Mucosa of stomach (tissue), 1 donor: ENCODE results near the gene TEAD4.

ENCODE experiments used
- H3K27me3 ChIP-seq: one replicate; pipeline ENCODE4 v1.7.0; 2013; ENCODE audit warnings: mild to moderate bottlenecking, low read length; ENCODE audit not compliant: control insufficient read depth, insufficient read depth
- H3K36me3 ChIP-seq: one replicate; pipeline ENCODE4 v1.7.0; 2013; ENCODE audit warnings: low read length; ENCODE audit not compliant: control insufficient read depth, insufficient read depth
- H3K4me1 ChIP-seq: one replicate; pipeline ENCODE4 v1.7.0; 2013; ENCODE audit warnings: mild to moderate bottlenecking, low read length; ENCODE audit not compliant: control insufficient read depth, insufficient read depth
- H3K4me3 ChIP-seq: one replicate; pipeline ENCODE4 v1.7.0; 2013; ENCODE audit warnings: low read length
- H3K9ac ChIP-seq: one replicate; pipeline ENCODE4 v1.7.0; 2013; ENCODE audit warnings: mild to moderate bottlenecking, low read length, moderate library complexity
- H3K9me3 ChIP-seq: one replicate; pipeline ENCODE4 v1.7.0; 2013; ENCODE audit warnings: mild to moderate bottlenecking, low read length, moderate library complexity; ENCODE audit not compliant: control insufficient read depth
- donor health status: Pancreatic carcinoma.

TEAD4 gene

GRCh38 chr12:3071107-3071506, 111.9 kb downstream of the TEAD4 start:
- H3K4me3 ChIP-seq, result no peak overlapping the region
- H3K9me3 ChIP-seq, result no peaks in the 10 kb centered on the region
- H3K4me1 ChIP-seq, result peaks cover under 1% of the 10 kb centered on the region
- H3K9ac ChIP-seq, result no peak overlapping the region
- no peaks in the 10 kb centered on the region for H3K27me3 ChIP-seq
- H3K36me3 ChIP-seq, result no peaks in the 10 kb centered on the region

GRCh38 chr12:3071710-3072109, 112.5 kb downstream of the TEAD4 start:
- Histone ChIP-seq H3K4me1 (peaks cover 6% of the 10 kb centered on the region), H3K27me3 (no peaks in the 10 kb centered on the region), H3K36me3 (no peaks in the 10 kb centered on the region), H3K9ac (no peak overlapping the region), H3K4me3 (no peak overlapping the region), H3K9me3 (no peaks in the 10 kb centered on the region)

- Histone ChIP-seq H3K9ac (no peak overlapping the region), H3K27me3 (no peaks in the 10 kb centered on the region), H3K9me3 (no peaks in the 10 kb centered on the region), H3K4me1 (peaks cover 13% of the 10 kb centered on the region), H3K36me3 (no peaks in the 10 kb centered on the region), H3K4me3 (no peak overlapping the region)
Measured at GRCh38 chr12:3073438-3074250, 114.4 kb downstream of the TEAD4 start.

- H3K36me3 ChIP-seq, result no peaks in the 10 kb centered on the region
- peaks cover 13% of the 10 kb centered on the region for H3K4me1 ChIP-seq
- no peak overlapping the region for H3K9ac ChIP-seq
- no peaks in the 10 kb centered on the region for H3K27me3 ChIP-seq
- no peaks in the 10 kb centered on the region for H3K9me3 ChIP-seq
- H3K4me3 ChIP-seq, result no peak overlapping the region
Measured at GRCh38 chr12:3075315-3075714, 116.1 kb downstream of the TEAD4 start.

- Histone ChIP-seq H3K4me3 (peak within 1 kb of the TSS; percentile 33), H3K9ac (peak within 1 kb of the TSS; percentile 56), H3K27me3 (no peaks in the 10 kb centered on the region), H3K36me3 (no peaks in the 10 kb centered on the region), H3K9me3 (no peaks in the 10 kb centered on the region), H3K4me1 (peaks cover 13% of the 10 kb centered on the region)
Measured at GRCh38 chr12:3076730-3077571, 117.8 kb downstream of the TEAD4 start, which contains the start of gene TSPAN9. Gene TSPAN9, plus strand, starts transcription at chr12:3077379. Its CDS starts 123,815 bp downstream, at chr12:3201194.

GRCh38 chr12:3077572-3078081, 118.4 kb downstream of the TEAD4 start:
- Histone ChIP-seq H3K9ac (peak overlapping the region; percentile 56), H3K36me3 (no peaks in the 10 kb centered on the region), H3K4me1 (peaks cover 13% of the 10 kb centered on the region), H3K27me3 (no peaks in the 10 kb centered on the region), H3K9me3 (no peaks in the 10 kb centered on the region), H3K4me3 (peak overlapping the region; percentile 33)

- Histone ChIP-seq H3K4me1 (peaks cover 13% of the 10 kb centered on the region), H3K4me3 (peak overlapping the region; percentile 33), H3K9ac (no peak overlapping the region), H3K36me3 (no peaks in the 10 kb centered on the region), H3K27me3 (no peaks in the 10 kb centered on the region), H3K9me3 (no peaks in the 10 kb centered on the region)
Measured at GRCh38 chr12:3078086-3078820, 119.1 kb downstream of the TEAD4 start.

- Histone ChIP-seq H3K4me1 (peaks cover 22% of the 10 kb centered on the region), H3K4me3 (no peak overlapping the region), H3K27me3 (no peaks in the 10 kb centered on the region), H3K36me3 (no peaks in the 10 kb centered on the region), H3K9me3 (no peaks in the 10 kb centered on the region), H3K9ac (no peak overlapping the region)
Measured at GRCh38 chr12:3081091-3081490, 121.9 kb downstream of the TEAD4 start.

- Histone ChIP-seq H3K4me1 (peaks cover 17% of the 10 kb centered on the region), H3K9ac (no peak overlapping the region), H3K9me3 (no peaks in the 10 kb centered on the region), H3K27me3 (no peaks in the 10 kb centered on the region), H3K4me3 (no peak overlapping the region), H3K36me3 (no peaks in the 10 kb centered on the region)
Measured at GRCh38 chr12:3081886-3082285, 122.7 kb downstream of the TEAD4 start.

GRCh38 chr12:3083241-3083920, 124.2 kb downstream of the TEAD4 start:
- H3K9me3 ChIP-seq, result no peaks in the 10 kb centered on the region

GRCh38 chr12:3083921-3084347, 124.7 kb downstream of the TEAD4 start:
- Histone ChIP-seq H3K27me3 (no peaks in the 10 kb centered on the region), H3K4me3 (no peak overlapping the region), H3K9me3 (no peaks in the 10 kb centered on the region), H3K36me3 (no peaks in the 10 kb centered on the region), H3K4me1 (peaks cover 10% of the 10 kb centered on the region), H3K9ac (no peak overlapping the region)

More at GRCh38 chr12:3083241-3083920, 124.2 kb downstream of the TEAD4 start:
- Histone ChIP-seq H3K9ac (no peak overlapping the region), H3K4me1 (peaks cover 10% of the 10 kb centered on the region), H3K27me3 (no peaks in the 10 kb centered on the region), H3K36me3 (no peaks in the 10 kb centered on the region), H3K4me3 (no peak overlapping the region)
